ENCODE data around the gene KIF17.
"Not testable (repeated sequence)": the region's sequence is repeated elsewhere in the genome, so short reads cannot be mapped to it uniquely, and the experiment has no call there.

The KIF17 gene

DNA sequence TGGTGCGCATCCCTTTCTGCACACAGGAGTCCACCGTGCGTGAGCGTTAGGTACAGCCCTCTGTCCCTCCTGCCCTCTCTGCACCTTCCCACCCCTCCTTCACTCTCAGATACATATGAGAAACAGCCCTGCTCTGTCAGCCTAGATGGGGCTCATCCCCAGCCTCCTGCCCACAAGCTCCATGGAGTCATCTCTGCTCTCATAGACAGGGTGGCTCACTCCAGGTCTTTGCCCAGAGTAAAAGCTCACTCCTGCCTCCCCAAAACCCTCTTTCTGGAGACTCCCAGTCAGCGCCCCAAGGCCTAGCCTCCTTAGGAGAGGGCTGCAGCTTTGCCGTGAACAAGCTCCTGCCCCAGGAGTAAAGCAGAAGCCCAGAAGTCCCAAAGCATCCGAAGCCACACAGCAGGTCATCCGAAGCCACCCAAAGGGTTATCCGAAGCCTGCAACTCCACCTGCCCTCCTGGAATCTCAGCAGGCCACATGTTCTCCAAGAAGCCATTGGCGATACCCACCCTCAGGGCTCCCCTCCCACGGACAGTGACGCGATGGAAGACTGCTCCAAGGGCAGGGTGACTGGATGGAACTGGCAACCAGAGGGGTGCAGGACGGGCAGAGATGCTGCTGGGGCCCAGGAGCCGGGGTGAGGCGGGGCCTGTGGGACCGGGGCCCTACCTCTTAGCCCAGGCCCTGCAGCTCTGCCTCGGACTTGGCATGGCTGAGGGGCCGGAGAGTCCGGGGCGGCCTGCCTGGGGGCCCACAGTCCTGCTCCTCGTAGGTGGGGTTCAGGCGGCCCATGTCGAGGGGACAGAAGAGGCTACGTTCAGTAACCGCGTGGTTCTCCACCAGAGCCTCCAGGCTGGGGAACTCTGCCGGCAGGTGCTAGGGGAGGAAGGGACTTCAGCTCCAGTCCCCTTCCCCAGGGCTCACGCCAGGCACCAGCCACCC is 3.6 kb upstream of the KIF17 start:
- DNase-seq (ENCODE audit: low spot score) = no peak
- TF ChIP-seq, protein P1, sequence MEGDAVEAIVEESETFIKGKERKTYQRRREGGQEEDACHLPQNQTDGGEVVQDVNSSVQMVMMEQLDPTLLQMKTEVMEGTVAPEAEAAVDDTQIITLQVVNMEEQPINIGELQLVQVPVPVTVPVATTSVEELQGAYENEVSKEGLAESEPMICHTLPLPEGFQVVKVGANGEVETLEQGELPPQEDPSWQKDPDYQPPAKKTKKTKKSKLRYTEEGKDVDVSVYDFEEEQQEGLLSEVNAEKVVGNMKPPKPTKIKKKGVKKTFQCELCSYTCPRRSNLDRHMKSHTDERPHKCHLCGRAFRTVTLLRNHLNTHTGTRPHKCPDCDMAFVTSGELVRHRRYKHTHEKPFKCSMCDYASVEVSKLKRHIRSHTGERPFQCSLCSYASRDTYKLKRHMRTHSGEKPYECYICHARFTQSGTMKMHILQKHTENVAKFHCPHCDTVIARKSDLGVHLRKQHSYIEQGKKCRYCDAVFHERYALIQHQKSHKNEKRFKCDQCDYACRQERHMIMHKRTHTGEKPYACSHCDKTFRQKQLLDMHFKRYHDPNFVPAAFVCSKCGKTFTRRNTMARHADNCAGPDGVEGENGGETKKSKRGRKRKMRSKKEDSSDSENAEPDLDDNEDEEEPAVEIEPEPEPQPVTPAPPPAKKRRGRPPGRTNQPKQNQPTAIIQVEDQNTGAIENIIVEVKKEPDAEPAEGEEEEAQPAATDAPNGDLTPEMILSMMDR (IDR thresholded peaks at IDR 0.05; ENCODE audit: extremely low read depth, missing control alignments) = no peak

GRCh38 chr1:20720631-20721091 is 2.9 kb upstream of the KIF17 start:
- TF ChIP-seq, protein P1 (IDR thresholded peaks at IDR 0.05; ENCODE audit: extremely low read depth, missing control alignments) = no peak
- no peak for DNase-seq (ENCODE audit: low spot score)

DNA sequence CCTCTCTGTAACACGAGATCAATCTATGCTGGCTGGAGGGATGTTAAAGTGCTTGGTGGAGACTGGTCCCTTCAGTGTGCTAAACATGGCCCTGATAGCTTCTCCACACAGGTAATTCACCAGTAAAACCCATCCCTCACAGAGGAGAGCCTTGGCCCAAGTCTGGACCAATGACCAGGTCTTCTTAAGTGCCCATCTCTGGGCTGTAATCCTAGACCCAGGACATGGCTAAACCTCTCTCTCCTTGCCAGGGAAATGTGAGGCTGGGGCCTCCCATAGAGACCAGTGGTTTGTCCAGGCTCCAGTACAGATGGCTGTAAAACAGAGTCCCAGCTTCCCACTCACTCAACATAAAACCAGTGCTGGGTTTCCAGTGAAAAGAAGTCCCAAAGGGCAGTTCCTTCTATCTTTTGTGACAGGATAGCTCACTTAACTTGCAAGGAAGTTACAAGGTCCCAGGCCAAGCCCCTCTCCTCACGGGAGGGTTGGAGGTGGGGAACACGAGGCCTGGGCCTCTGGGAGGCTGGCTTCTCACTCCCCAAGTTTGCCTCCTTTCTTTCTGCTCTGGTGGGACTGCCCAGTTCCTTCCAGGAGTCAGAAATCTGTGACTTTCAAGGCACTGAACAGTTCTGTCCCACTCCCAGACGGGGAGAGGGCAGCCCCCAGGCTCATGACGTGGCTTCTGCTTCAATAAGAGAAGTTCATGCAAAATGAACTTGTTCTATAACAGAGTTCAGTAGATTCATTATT is 2.2 kb upstream of the KIF17 start:
- no peak for DNase-seq (ENCODE audit: low spot score)
- TF ChIP-seq, protein P1 (IDR thresholded peaks at IDR 0.05; ENCODE audit: extremely low read depth, missing control alignments) = no peak

GRCh38 chr1:20719261-20719660 is 1.5 kb upstream of the KIF17 start:
- no peak for DNase-seq (ENCODE audit: low spot score)
- TF ChIP-seq, protein P1 (IDR thresholded peaks at IDR 0.05; ENCODE audit: extremely low read depth, missing control alignments) = no peak

GRCh38 chr1:20718343-20718882 is 606 bp upstream of the KIF17 start:
- DNase-seq (ENCODE audit: low spot score) = not testable (repeated sequence)

DNA sequence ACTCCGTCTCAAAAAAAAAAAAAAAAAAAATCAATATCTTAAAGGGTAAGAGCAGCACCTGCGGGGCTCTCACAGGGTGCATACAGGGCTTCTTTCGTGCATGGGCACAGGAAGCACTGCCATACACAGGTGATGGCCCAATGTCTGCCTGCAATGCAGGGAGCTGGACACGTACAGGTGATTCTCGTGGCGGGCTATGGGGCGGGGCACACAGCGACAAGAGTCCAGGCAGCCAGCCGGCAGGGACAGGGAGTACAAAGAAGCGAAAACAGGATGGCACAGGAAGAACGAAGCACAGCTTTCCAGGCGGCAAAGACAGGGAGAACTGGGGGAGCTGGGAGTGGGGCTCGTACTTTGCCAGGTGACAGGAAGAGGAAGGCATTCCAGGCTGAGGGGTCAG is 1.6 kb downstream of the KIF17 start:
- TF ChIP-seq, protein P1 (IDR thresholded peaks at IDR 0.05; ENCODE audit: extremely low read depth, missing control alignments) = no peak
- no peak for DNase-seq (ENCODE audit: low spot score)

DNA sequence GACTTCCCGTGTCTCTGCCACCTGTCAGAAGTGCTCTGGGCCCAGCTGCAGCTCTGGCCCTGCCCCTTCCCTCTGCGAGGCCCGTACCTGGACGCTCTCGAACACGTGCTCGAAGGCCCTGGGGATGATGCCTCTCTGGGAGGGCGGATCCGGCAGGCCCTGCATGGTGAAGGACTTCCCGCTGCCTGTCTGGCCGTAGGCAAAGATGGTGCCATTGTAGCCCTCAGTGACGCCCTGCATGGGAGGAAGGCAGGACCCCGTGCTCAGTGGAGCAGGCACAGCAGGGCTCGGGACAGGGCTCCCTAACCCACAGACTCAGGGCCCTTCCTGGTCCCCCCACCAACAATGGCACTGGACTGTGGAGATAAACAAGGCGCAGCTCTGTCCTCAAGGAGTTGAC is 2.4 kb downstream of the KIF17 start:
- TF ChIP-seq, protein P1 (IDR thresholded peaks at IDR 0.05; ENCODE audit: extremely low read depth, missing control alignments) = no peak
- no peak for DNase-seq (ENCODE audit: low spot score)
